Gastroesophageal sphincter (tissue), 3 donors: ENCODE results near the gene MACROD2.

ENCODE experiments used
- CTCF ChIP-seq, 4 experiments: fragments of 200-600 bp in 2 of 4; fragments of 450-650 bp in 2 of 4; sonication (generic) in 1 of 4; IDR thresholded peaks; one replicate each; pipeline ENCODE4 v1.5.1; 2017 to 2019; ENCODE audit warnings: antibody characterized with exemption in 4 of 4, mild to moderate bottlenecking in 2 of 4, moderate library complexity in 2 of 4
- EP300 ChIP-seq: sonication (generic); formaldehyde crosslinking; IDR thresholded peaks from one replicate; pipeline ENCODE4 v1.6.1; 2017; ENCODE audit warnings: antibody characterized with exemption, mild to moderate bottlenecking

GRCh38 chr20:14335052-14335451 lies 339.7 kb downstream of the MACROD2 start:
- TF ChIP-seq CTCF (IDR thresholded peaks at IDR 0.05) (no peak), EP300 (no peak)
